ENCODE measurements around the gene ASS1.

GRCh38 chr9:130461731-130462130 is 17.0 kb downstream of the ASS1 start:
- TF ChIP-seq CTCF (IDR thresholded peaks at IDR 0.05) (no peak), POLR2A (IDR thresholded peaks at IDR 0.05) (no peak)
